HG02588 (cell line): ENCODE data around the gene TACR2.
A peak's percentile ranks its signal among the peaks of the same experiment; 100 is the strongest.

Experiments
- ATAC-seq: cut with Tn5 transposase; IDR thresholded peaks from one replicate; pipeline ENCODE4 v1.9.1; 2021; ENCODE audit warnings: mild to moderate bottlenecking, moderate library complexity; ENCODE audit not compliant: unreplicated experiment

The TACR2 gene

DNA sequence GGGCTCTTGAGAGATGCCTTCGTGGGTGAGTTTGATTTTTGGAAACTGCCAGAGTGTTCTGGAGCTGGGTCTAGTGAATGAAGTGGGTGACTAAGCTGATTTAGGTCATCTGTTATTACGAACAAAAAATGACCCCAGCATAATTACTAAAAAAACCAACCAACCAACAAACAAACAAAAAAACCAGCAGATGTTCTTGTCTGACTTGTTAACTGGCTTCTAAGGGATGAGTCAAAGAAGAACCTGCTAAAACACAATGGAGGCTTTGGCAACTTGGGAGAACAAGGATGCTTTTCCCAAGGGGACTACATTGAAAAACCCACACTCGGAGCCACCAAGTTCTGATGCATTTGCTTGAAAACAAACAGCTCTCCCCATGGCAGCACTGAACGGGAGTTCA, 11.5 kb downstream of the TACR2 start:
- ATAC-seq, result no peak

GRCh38 chr10:69404786-69405185, 11.9 kb downstream of the TACR2 start:
- ATAC-seq, result no peak

DNA sequence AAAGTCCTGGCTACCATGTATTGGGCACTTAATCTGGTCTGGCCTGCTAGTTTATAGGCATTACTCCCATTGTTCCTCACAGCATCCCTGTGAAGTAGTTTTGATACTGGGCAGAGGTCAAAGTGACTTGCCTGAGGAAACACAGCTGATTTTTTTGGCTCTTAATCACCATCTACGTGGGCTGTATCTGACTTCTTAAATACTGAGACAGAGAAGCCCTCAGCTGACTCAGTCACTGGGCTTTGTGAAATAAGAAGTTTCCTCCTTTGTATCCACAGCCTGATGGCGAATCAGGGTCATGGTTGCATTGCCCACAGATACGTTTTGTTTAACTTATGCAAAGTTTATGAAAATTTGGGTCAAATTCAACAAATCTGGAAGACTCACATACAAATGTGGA, 13.2 kb downstream of the TACR2 start:
- ATAC-seq, result no peak

DNA sequence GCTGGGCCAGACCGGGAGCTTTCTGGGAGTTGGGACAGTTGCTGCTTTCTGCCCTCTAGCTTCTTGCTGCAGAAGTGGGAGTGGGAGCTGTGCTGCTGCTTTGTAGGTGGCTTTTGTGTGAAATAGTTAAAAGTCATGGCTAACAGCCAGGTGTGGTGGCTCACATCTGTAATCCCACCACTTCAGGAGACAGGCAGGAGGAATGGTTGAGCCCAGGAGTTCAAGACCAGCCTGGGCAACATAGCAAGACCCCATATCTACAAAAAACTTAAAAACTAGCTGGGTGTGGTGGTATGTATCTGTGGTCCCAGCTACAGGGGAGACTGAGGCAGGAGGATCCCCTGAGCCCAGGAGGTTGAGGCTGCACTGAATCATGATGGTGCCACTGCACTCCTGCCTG, 13.7 kb downstream of the TACR2 start:
- no peak for ATAC-seq

GRCh38 chr10:69402386-69402785, 14.3 kb downstream of the TACR2 start:
- no peak for ATAC-seq

DNA sequence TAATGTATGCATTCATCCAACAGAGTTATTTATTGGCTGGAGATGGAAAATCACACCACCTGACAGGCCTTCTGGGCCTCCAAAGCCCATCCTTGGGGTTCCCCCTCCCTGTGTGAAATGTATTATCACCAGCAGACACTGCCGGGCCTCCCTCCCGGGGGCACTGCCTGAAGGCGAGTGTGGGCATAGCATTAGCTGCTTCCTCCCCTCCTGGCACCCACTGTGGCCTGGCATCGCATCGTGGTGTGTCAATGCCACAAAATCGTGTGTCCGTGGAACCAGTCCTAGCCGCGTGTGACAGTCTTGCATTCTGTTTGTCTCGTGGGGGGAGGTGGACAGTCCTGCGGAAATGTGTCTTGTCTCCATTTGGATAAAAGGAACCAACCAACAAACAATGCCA, 15.3 kb downstream of the TACR2 start:
- no peak for ATAC-seq

DNA sequence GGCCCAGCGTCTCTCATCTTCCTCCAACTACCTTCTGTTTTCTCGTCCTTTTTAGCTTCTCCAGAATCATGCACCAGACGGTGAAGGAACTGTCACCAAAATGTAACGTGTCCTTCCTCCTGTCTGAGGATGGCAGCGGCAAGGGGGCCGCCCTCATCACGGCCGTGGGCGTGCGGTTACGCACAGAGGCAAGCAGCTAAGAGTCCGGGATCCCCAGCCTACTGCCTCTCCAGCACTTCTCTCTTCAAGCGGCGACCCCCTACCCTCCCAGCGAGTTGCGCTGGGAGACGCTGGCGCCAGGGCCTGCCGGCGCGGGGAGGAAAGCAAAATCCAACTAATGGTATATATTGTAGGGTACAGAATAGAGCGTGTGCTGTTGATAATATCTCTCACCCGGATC, 15.8 kb downstream of the TACR2 start:
- no peak for ATAC-seq

- ATAC-seq, result no peak
These were observed 18.3 kb downstream of the TACR2 start for GRCh38 chr10:69398466-69398865.

GRCh38 chr10:69397972-69398371, 18.7 kb downstream of the TACR2 start:
- ATAC-seq, result no peak

DNA sequence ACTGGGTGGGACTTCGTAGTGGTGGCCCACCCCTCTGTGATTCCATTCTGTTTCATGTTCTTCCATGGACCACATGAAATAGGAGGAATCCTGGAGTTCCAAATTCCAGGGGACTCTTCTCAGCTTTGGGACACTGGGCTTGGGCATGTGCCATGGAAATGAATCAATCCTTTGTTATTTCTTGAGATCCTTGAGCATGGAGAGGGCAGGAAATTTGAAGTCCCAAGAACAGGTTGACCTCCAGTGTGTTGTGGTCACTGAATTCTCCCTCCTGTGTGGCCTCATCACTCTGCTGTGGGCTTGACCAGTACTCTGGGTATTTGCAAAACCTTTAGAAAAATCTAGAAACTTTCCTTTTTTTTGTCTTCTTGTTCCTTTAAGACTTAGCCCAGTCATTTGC, 22.7 kb downstream of the TACR2 start:
- ATAC-seq, result no peak

GRCh38 chr10:69392481-69393000, 24.2 kb downstream of the TACR2 start:
- peak; percentile 73 for ATAC-seq

DNA sequence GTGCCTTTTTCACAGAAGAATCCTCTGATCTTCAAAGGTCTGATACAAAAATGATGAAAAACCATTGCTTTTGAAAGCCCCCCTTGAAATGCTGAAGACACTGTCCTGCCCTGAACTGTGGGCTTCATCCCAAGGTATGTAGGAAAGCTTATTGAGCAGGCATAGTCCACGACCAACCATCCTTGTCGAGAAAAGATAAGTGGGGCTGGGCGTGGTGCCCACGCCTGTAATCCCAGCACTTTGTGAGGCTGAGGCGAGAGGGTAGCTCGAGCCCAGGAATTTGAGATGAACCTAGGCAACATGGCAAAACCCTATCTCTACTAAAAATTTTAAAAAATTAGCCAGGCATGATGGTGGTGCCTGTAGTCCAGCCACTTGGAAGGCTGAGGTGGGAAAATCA, 25.6 kb downstream of the TACR2 start:
- no peak for ATAC-seq

DNA sequence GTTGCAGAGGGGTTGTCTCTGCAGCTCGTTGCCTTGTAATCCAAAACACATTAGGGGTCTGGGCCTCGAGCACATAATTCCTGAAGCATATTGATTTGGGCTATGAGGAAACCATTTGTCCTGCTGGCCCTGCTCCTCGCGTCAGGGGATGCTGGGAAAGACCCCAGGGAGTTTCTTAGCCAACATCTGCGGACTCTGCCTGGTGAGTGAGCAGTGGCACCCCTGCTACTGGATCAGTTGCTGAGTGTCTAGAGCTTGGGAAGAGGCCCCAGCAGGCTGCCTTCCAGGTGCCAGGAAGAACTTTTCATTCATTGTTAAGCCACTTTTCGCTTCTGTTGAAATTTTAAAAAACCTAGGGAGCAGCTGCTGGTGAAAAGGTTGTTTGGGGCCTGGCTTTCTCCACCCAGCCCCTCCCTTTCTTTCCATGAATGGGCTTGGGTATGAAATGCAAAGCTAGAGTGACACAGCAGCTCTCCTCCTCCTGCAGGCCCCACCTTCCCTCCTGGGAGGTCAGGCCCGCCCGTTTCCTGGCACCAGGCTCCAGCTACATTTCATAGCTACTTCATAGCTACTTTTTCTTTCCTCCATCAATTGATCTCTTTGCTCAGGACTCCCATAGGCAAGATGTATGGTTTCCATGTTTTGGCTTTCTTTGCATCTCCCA, 26.8 kb downstream of the TACR2 start:
- ATAC-seq, result no peak

- no peak for ATAC-seq
These were observed 28.2 kb downstream of the TACR2 start for GRCh38 chr10:69388488-69388887.

DNA sequence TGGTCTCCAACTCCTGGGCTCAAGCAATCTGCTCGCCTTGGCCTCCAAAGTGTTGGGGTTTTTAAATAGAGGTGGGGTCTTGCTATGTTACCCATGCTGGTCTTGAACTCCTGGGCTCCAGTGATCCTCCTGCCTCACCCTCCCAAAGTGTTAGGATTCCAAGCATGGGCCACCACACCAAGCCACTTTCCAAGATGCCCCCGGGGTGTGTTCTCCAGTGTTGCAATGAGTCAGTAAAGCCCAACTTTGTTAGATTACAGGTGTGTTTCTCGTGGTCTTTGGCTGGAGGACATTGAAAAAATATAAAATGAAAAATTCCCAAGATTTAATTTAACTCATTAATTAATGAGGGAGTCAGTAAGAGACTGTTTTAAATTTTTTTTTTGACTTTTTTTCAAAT, 29.2 kb downstream of the TACR2 start:
- no peak for ATAC-seq

GRCh38 chr10:69385454-69386350, 31.0 kb downstream of the TACR2 start:
- no peak for ATAC-seq

GRCh38 chr10:69384320-69384719, 32.4 kb downstream of the TACR2 start:
- ATAC-seq, result no peak

GRCh38 chr10:69383558-69383957, 33.2 kb downstream of the TACR2 start:
- no peak for ATAC-seq

DNA sequence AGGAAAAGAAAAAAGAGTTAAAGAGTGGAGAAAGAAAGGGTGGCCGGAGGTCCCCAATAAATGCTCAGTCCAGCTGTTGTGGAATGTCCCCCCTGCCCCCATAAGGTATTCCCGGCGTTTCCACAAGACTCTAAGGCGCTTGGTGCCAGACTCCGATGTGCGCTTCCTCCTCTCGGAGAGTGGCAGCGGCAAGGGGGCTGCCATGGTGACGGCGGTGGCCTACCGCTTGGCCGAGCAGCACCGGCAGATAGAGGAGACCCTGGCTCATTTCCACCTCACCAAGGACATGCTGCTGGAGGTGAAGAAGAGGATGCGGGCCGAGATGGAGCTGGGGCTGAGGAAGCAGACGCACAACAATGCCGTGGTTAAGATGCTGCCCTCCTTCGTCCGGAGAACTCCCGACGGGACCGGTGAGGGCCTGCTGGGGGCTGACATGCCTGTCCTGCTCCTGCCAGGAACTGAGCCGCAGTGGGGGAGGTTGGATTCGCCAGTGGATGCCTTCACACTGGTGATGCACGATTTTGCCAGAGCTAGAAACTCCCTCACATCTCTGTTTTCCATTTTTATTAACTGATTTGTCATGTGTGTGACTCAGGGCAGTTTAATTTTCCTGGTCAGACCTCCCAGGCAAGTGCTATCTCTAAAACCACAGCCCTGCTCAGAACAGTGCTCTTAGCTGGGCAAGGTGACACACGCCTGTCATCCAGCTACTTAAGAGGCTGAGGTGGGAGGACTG, 34.2 kb downstream of the TACR2 start:
- no peak for ATAC-seq

DNA sequence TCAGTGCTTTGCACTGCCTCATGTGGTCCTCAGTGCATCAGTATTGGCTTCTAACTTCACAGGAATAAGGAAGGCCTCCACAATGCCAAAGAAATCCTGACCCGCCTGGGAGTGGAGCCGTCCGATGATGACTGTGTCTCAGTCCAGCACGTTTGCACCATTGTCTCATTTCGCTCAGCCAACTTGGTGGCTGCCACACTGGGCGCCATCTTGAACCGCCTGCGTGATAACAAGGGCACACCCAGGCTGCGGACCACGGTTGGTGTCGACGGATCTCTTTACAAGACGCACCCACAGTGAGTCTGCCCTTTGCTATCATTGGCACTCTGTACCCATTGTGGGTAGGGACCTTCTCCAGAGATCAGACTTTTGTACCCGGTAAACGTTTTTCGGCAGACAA, 36.9 kb downstream of the TACR2 start:
- ATAC-seq, result no peak

DNA sequence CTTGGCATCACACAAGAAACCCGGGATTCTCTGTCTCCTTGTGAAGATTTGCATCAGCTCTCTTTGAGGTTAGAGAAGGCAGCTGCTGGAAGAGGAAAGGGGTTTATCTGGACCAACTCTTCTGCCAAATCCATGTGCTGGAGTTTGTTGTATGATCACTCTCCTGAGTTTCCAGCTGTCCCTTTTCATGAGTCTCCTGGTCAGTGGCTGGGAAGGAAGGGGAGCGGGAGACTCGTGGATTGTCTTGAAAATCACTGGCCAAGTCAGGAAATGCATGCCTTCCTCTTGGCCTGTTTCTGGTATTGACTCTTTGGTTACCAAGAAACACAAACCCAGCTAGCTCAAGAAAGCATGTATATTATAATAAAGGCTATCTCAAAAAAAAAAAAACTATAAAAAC, 38.8 kb downstream of the TACR2 start:
- no peak for ATAC-seq

DNA sequence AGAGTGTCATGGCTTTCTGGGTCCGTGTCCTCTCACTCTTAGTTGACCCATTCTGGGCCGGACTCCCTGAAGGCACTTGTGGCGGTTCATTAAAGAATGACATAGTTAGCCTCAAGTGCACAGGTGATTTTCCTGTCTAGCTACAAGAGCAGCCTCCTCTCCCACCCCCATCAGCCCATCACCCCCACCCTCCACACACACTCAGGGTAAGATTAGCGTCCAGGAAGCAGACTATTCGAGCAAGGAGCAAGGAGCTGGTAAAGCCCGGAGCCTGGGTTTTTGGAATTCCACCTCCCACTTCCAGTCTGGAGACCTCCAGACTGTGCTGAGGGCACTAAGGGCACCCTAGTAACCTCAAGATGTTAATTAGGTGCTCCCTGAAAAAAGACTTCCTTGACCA, 39.5 kb downstream of the TACR2 start:
- ATAC-seq, result no peak
